HG03521 (cell line): ENCODE results near the gene GOLPH3.
"Not testable (repeated sequence)": the region's sequence is repeated elsewhere in the genome, so short reads cannot be mapped to it uniquely, and the experiment has no call there.

ENCODE experiments used
- ATAC-seq: cut with Tn5 transposase; IDR thresholded peaks from one replicate; pipeline ENCODE4 v1.9.1; 2021; ENCODE audit warnings: mild to moderate bottlenecking, moderate library complexity; ENCODE audit not compliant: unreplicated experiment

GOLPH3 gene

GRCh38 chr5:32138839-32139493 lies 35.2 kb downstream of the GOLPH3 start:
- ATAC-seq: no peak

GRCh38 chr5:32136342-32136741 lies 37.8 kb downstream of the GOLPH3 start:
- no peak for ATAC-seq

- no peak for ATAC-seq
Observed at GRCh38 chr5:32135086-32135485, 39.0 kb downstream of the GOLPH3 start.

- ATAC-seq: no peak
Observed at GRCh38 chr5:32132757-32133156, 41.4 kb downstream of the GOLPH3 start.

GRCh38 chr5:32131604-32132003 lies 42.5 kb downstream of the GOLPH3 start:
- no peak for ATAC-seq

GRCh38 chr5:32130865-32131264 lies 43.3 kb downstream of the GOLPH3 start:
- ATAC-seq: no peak

GRCh38 chr5:32129074-32129598 lies 45.0 kb downstream of the GOLPH3 start:
- no peak for ATAC-seq

GRCh38 chr5:32127711-32128110 lies 46.4 kb downstream of the GOLPH3 start:
- ATAC-seq: no peak

- ATAC-seq: no peak
Observed at GRCh38 chr5:32126691-32127090, 47.4 kb downstream of the GOLPH3 start.

- no peak for ATAC-seq
Observed at GRCh38 chr5:32123889-32124676, 50.0 kb downstream of the GOLPH3 start.

GRCh38 chr5:32123058-32123805 lies 50.9 kb downstream of the GOLPH3 start:
- no peak for ATAC-seq

- not testable (repeated sequence) for ATAC-seq
Observed at GRCh38 chr5:32118922-32119321, 55.2 kb downstream of the GOLPH3 start.

- ATAC-seq: no peak
Observed at GRCh38 chr5:32116574-32117313, 57.4 kb downstream of the GOLPH3 start.

- no peak for ATAC-seq
Observed at GRCh38 chr5:32115985-32116384, 58.1 kb downstream of the GOLPH3 start.

GRCh38 chr5:32110111-32110696 lies 63.9 kb downstream of the GOLPH3 start:
- ATAC-seq: no peak

- no peak for ATAC-seq
Observed at GRCh38 chr5:32109236-32109635, 64.9 kb downstream of the GOLPH3 start.

GRCh38 chr5:32108167-32108566 lies 66.0 kb downstream of the GOLPH3 start:
- ATAC-seq: no peak

- no peak for ATAC-seq
Observed at GRCh38 chr5:32107291-32107690, 66.8 kb downstream of the GOLPH3 start.

GRCh38 chr5:32103521-32103920 lies 70.6 kb downstream of the GOLPH3 start:
- no peak for ATAC-seq

- ATAC-seq: no peak
Observed at GRCh38 chr5:32102254-32102986, 71.7 kb downstream of the GOLPH3 start.
